Measurements from ENCODE around the gene ELN. TPM values are rescaled to one million over a fixed set of nuclear protein-coding genes. Genes with fewer than 3 reads are reported as not detected.

ELN gene
- total RNA-seq, 4 donors from 2014 or later = 46.5 to 152 (median 108) TPM

DNA sequence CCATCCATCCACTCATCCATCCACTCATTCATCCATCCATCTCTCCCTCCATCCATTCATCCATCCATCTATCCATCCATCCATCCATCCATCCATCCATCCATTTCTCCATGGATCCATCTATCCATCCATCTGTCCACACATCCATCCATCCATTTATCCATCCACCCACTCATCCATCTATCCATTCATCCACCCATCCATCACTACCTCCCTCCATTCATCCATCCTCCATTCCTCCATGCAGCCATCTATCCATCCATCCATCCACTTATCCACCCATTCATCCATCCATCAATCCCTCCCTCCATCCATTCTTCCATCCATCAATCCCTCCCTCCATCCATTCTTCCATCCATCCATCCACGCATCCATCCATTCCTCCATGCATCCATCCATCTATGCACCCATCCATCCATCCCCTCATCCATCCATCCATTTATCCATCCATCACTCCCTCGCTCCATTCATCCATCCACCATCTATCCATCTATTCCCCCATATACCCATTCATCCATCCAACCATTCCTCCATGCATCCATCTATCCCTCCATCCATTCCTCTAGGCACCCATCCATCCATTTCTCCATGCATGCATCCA is 21.1 kb downstream of the ELN start:
- DNase-seq (ENCODE audit: low spot score in 2 of 2) = no peak
- no peak overlapping the region for H3K27ac ChIP-seq
- no peak overlapping the region for H3K4me3 ChIP-seq
- H3K36me3 ChIP-seq = peaks cover 0 to 95% (median 0%) of the 10 kb centered on the region in 3 donors
- WGBS, 2 donors = 91 to 99% methylated on average over 2 of the region's 2 CpGs
- H3K4me1 ChIP-seq = peaks cover 0 to 15% (median 0%) of the 10 kb centered on the region in 4 donors
- TF ChIP-seq, protein P1, sequence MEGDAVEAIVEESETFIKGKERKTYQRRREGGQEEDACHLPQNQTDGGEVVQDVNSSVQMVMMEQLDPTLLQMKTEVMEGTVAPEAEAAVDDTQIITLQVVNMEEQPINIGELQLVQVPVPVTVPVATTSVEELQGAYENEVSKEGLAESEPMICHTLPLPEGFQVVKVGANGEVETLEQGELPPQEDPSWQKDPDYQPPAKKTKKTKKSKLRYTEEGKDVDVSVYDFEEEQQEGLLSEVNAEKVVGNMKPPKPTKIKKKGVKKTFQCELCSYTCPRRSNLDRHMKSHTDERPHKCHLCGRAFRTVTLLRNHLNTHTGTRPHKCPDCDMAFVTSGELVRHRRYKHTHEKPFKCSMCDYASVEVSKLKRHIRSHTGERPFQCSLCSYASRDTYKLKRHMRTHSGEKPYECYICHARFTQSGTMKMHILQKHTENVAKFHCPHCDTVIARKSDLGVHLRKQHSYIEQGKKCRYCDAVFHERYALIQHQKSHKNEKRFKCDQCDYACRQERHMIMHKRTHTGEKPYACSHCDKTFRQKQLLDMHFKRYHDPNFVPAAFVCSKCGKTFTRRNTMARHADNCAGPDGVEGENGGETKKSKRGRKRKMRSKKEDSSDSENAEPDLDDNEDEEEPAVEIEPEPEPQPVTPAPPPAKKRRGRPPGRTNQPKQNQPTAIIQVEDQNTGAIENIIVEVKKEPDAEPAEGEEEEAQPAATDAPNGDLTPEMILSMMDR (IDR thresholded peaks at IDR 0.05) = no peak
- TF ChIP-seq EP300 (IDR thresholded peaks at IDR 0.05) = no peak
- no peak for TF ChIP-seq POLR2A (IDR thresholded peaks at IDR 0.05)
- no peaks in the 10 kb centered on the region for H3K27me3 ChIP-seq
- H3K9me3 ChIP-seq = no peaks in the 10 kb centered on the region

DNA sequence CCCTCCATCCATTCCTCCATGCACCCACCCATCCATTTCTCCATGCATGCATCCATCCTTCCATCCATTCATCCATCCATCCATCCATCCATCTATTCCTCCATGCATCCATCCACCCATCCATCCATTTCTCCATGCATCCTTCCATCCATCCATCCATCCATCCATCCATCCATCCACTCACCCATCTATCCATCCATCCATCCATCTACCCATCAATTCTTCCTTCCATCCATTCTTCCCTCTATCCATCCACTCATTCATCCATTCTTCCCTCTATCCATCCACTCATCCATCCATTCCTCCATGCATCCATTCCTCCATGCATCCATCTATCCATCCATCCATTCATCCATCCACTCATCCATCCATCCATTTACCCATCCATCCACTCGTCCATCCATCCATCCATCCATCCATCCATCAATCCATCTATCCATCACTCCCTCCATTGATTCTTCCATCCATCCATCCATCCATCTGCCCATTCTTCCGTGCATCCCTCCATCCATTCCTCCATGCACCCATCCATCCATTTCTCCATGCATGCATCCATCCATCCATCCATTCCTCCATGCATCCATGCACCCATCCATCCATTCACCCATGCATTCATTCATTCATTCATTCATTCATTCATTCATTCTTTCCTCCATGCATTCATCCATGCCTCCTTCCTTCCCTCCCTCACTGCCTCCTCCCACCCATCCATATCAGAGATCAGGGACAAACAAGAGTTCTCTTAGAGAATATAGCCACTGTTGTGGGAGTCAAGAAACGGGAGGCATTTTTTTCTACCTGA is 22.2 kb downstream of the ELN start:
- Histone ChIP-seq H3K9me3 (no peaks in the 10 kb centered on the region), H3K4me1 (peaks cover 0 to 14% (median 0%) of the 10 kb centered on the region in 4 donors), H3K27ac (no peak overlapping the region), H3K4me3 (no peak overlapping the region), H3K36me3 (peaks cover 0 to 98% (median 0%) of the 10 kb centered on the region in 3 donors), H3K27me3 (no peaks in the 10 kb centered on the region)
- no peak for TF ChIP-seq EP300 (IDR thresholded peaks at IDR 0.05)
- DNase-seq (ENCODE audit: low spot score in 2 of 2) = no peak
- 85 to 89% methylated on average over 3 of the region's 3 CpGs for WGBS, 2 donors

DNA sequence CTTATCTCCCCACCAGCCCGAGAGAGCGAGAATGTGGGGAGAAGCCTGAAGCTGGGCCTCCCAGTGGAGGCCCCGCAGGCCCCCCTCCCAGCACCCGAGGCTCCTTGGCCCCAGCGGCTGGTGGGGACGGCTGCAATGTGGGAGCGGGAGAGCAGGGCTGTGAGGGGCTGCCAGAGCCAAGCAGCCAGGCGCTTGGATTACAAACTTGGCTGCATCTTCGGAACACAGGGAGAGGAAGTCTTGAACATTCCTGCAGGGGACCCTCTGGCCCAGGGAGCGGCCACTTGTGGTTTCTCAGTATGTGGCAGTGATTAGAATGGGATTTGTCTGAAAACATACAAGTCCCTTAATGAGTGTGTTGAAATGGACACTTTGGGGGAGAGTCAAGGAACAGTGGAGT is 23.2 kb downstream of the ELN start:
- no peak for DNase-seq (ENCODE audit: low spot score in 2 of 2)
- H3K27ac ChIP-seq = no peak overlapping the region
- peaks cover 0 to 14% (median 0%) of the 10 kb centered on the region in 4 donors for H3K4me1 ChIP-seq
- TF ChIP-seq POLR2A (IDR thresholded peaks at IDR 0.05) (no peak), EP300 (IDR thresholded peaks at IDR 0.05) (no peak)
- TF ChIP-seq, protein P1 (IDR thresholded peaks at IDR 0.05) = no peak
- WGBS, 2 donors = 67 to 68% methylated on average over 8 to 10 of the region's 10 CpGs
- H3K4me3 ChIP-seq = no peak overlapping the region
- H3K27me3 ChIP-seq = no peaks in the 10 kb centered on the region
- no peaks in the 10 kb centered on the region for H3K9me3 ChIP-seq
- H3K36me3 ChIP-seq = peaks cover 0 to 100% (median 0%) of the 10 kb centered on the region in 3 donors

DNA sequence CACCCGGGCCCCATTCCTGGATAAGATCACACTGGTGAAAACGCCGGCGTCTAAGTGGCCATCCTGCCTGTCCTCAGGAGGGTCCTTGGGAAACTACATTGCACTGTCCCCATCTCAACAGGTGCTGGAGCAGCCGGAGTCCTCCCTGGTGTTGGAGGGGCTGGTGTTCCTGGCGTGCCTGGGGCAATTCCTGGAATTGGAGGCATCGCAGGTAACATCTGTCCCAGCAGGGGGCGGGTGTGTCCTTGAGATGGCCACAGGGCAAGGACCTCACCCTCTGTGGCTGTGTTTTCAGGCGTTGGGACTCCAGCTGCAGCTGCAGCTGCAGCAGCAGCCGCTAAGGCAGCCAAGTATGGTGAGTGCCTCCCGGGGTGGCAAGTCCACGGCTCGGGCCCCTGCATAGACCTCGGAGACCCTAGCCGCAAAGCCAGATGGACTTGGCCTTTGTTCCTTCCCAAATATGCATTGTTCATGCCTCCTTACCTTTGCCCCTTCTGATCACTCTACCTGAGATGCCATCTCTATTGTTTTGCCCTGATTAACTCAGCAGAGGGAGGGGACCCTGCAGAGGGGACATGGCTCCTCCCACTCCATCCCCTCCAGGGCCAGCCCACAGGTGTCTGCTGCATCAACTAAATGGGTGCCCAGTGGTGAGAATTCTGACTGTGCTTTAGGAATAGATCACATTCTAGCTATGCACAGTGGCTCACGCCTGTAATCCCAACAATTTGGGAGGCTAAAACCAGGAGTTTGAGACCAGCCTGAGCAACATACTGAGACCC is 23.8 kb downstream of the ELN start:
- no peak overlapping the region for H3K27ac ChIP-seq
- no peaks in the 10 kb centered on the region for H3K9me3 ChIP-seq
- H3K36me3 ChIP-seq = peaks cover 0 to 100% (median 0%) of the 10 kb centered on the region in 3 donors
- no peak overlapping the region for H3K4me3 ChIP-seq
- no peaks in the 10 kb centered on the region for H3K27me3 ChIP-seq
- no peak for DNase-seq (ENCODE audit: low spot score in 2 of 2)
- peaks cover 0 to 14% (median 0%) of the 10 kb centered on the region in 4 donors for H3K4me1 ChIP-seq
- WGBS, 2 donors = 72 to 73% methylated on average over 10 to 11 of the region's 16 CpGs
- TF ChIP-seq, protein P1 (IDR thresholded peaks at IDR 0.05) = no peak
- TF ChIP-seq EP300 (IDR thresholded peaks at IDR 0.05) = no peak
- no peak for TF ChIP-seq POLR2A (IDR thresholded peaks at IDR 0.05)

DNA sequence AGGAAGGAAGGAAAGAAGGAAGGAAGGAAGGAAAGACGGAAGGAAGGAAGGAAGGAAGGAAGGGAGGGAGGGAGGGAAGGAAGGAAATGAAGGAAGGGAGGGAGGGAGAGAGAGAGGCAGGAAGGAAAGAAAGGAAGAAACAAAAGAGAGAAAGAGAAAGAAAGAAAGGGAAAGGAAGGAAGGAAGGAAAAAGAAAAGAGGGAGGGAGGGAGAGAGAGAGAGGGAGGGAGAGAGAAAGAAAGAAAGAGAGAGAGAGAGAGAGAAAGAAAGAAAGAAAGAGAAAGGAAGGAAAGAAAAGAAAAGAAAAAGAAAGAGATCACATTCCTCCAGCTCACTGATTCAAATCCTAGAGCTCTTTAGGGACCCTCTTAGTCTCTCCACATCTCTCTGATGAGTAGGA is 24.7 kb downstream of the ELN start:
- H3K27ac ChIP-seq = no peak overlapping the region
- H3K27me3 ChIP-seq = no peaks in the 10 kb centered on the region
- H3K9me3 ChIP-seq = no peaks in the 10 kb centered on the region
- no peak for DNase-seq (ENCODE audit: low spot score in 2 of 2)
- peaks cover 0 to 100% (median 0%) of the 10 kb centered on the region in 3 donors for H3K36me3 ChIP-seq
- H3K4me3 ChIP-seq = no peak overlapping the region
- no peak for TF ChIP-seq POLR2A (IDR thresholded peaks at IDR 0.05)
- no peak for TF ChIP-seq EP300 (IDR thresholded peaks at IDR 0.05)
- TF ChIP-seq, protein P1 (IDR thresholded peaks at IDR 0.05) = no peak
- peaks cover 0 to 14% (median 0%) of the 10 kb centered on the region in 4 donors for H3K4me1 ChIP-seq
- WGBS, 2 donors = 84 to 86% methylated on average over 1 of the region's 1 CpG
